A673 (cell line): ENCODE data around the gene RBMS2. TPM values are rescaled to one million over a fixed set of nuclear protein-coding genes. Genes with fewer than 3 reads are reported as not detected.

ENCODE experiments used
- BruUV-seq: library from RNA; stranded (reverse); fragments of 400-500 nt; replicated peaks from 2 replicates; lab custom pipeline; 2021; lab: Mats Ljungman, UMichigan
- CTCF ChIA-PET: fragments of 300-600 bp; sonication (Branson Sonifier 250); formaldehyde crosslinking; loops from one replicate; lab custom pipeline; 2022; ENCODE audit warnings: antibody characterized with exemption; lab: Charles Lee
- POLR2A ChIA-PET: fragments of 300-600 bp; sonication (Branson Sonifier 250); formaldehyde crosslinking; loops from one replicate; lab custom pipeline; 2022; ENCODE audit warnings: antibody characterized with exemption; ENCODE audit not compliant: low non-redundant PET; lab: Charles Lee
- DNase-seq: peaks from one replicate; pipeline ENCODE4 v3.0.0-alpha.2; 2015; ENCODE audit warnings: low spot score
- H3K27ac ChIP-seq: fragments of 200-600 bp; sonication (generic); 2 replicates; pipeline ENCODE4 v1.5.1; 2016; ENCODE audit warnings: mixed run types, low read depth, mild to moderate bottlenecking, mixed read lengths, antibody characterized with exemption, low read length; ENCODE audit not compliant: poor library complexity, severe bottlenecking
- H3K27me3 ChIP-seq: fragments of 200-600 bp; sonication (generic); replicated peaks from 2 replicates; pipeline ENCODE4 v1.6.1; 2017; ENCODE audit warnings: mixed run types, low read depth, mild to moderate bottlenecking, mixed read lengths, antibody characterized with exemption, low read length; ENCODE audit not compliant: insufficient read depth, poor library complexity
- H3K36me3 ChIP-seq: fragments of 200-600 bp; sonication (generic); 2 replicates; pipeline ENCODE4 v1.6.1; 2016; ENCODE audit warnings: mixed run types, mild to moderate bottlenecking, mixed read lengths, antibody characterized with exemption, low read length; ENCODE audit not compliant: insufficient read depth, poor library complexity, severe bottlenecking
- H3K4me1 ChIP-seq: fragments of 200-600 bp; sonication (generic); 2 replicates; pipeline ENCODE4 v1.6.1; 2017; ENCODE audit warnings: mixed run types, mild to moderate bottlenecking, mixed read lengths, antibody characterized with exemption, low read length; ENCODE audit not compliant: insufficient read depth, poor library complexity, severe bottlenecking
- H3K4me3 ChIP-seq: fragments of 200-600 bp; sonication (generic); 2 replicates; pipeline ENCODE4 v1.5.1; 2016; ENCODE audit warnings: low read depth, mixed run types, mild to moderate bottlenecking, mixed read lengths, low read length; ENCODE audit not compliant: poor library complexity, severe bottlenecking
- H3K9me3 ChIP-seq: fragments of 200-600 bp; sonication (generic); 2 replicates; pipeline ENCODE4 v1.6.1; 2016; ENCODE audit warnings: mixed run types, low read depth, mild to moderate bottlenecking, mixed read lengths, antibody characterized with exemption, low read length; ENCODE audit not compliant: poor library complexity, severe bottlenecking
- CTCF ChIP-seq: fragments of 300-800, 200-600 bp; sonication (generic); conservative IDR thresholded peaks from 2 replicates; pipeline ENCODE4 v1.5.1; 2017; ENCODE audit warnings: low read depth, mild to moderate bottlenecking, antibody characterized with exemption, low read length, moderate library complexity, mixed read lengths
- EZH2 ChIP-seq: fragments of 200-600 bp; sonication (generic); IDR thresholded peaks from 2 replicates; pipeline ENCODE4 v1.6.1; 2017; ENCODE audit warnings: borderline replicate concordance, low read depth, mild to moderate bottlenecking, mixed read lengths, antibody characterized with exemption, low read length; ENCODE audit not compliant: poor library complexity, severe bottlenecking
- intact Hi-C: fragments of 100-400 bp; cut with micrococcal nuclease; formaldehyde crosslinking; loops from one replicate; pipeline ENCODE4 v1.10.0; 2022; ENCODE audit not compliant: unreplicated experiment
- total RNA-seq: library from RNA; stranded (reverse); gene quantifications from 2 replicates; pipeline ENCODE4 v1.2.3, GENCODE V29; 2021

The RBMS2 gene
- total RNA-seq, 1 experiment from 2014 or later = 29.7 TPM

- CTCF ChIA-PET = no interaction called here
- intact Hi-C loops = no loop called here
- TF ChIP-seq EZH2 (no peak), CTCF (no peak)
- DNase-seq = no peak
- Histone ChIP-seq H3K4me3 (peak overlapping the region; percentile 89), H3K36me3 (peaks cover 53% of the 10 kb centered on the region), H3K27ac (peak overlapping the region; percentile 95), H3K9me3 (no peaks in the 10 kb centered on the region), H3K27me3 (no peaks in the 10 kb centered on the region), H3K4me1 (peaks cover 13% of the 10 kb centered on the region)
- POLR2A ChIA-PET = no interaction called here
- no TSS peak for BruUV-seq
Observed at GRCh38 chr12:56644654-56645053, 123.0 kb downstream of the RBMS2 start.

- Histone ChIP-seq H3K4me1 (peaks cover 13% of the 10 kb centered on the region), H3K27ac (peak overlapping the region; percentile 95), H3K36me3 (peaks cover 47% of the 10 kb centered on the region), H3K4me3 (peak overlapping the region; percentile 89), H3K9me3 (no peaks in the 10 kb centered on the region), H3K27me3 (no peaks in the 10 kb centered on the region)
- intact Hi-C loops = no loop called here
- TSS peak; percentile 51 for BruUV-seq
- ChIA-PET POLR2A (no interaction called here), CTCF (interaction anchor here (0.7 kb wide), 1 partner anchor 9 kb away, joined by 4 read pairs; no protein-coding TSS in a partner anchor)
- no peak for TF ChIP-seq EZH2
- TF ChIP-seq CTCF = no peak
- DNase-seq = no peak
Observed at GRCh38 chr12:56645201-56645716, 123.6 kb downstream of the RBMS2 start.

Other genes with a start within 250 kb of the RBMS2 start
- 412 and 448 TPM in 2 replicates for gene CS, start 221.5 kb upstream of the RBMS2 start, total RNA-seq
- gene CNPY2, start 205.8 kb upstream of the RBMS2 start, total RNA-seq = 162 and 166 TPM in 2 replicates
- gene PAN2, start 187.8 kb upstream of the RBMS2 start, total RNA-seq = 46.3 and 64.9 TPM in 2 replicates
- gene IL23A, start 182.9 kb upstream of the RBMS2 start, total RNA-seq = not detected in 2 replicates
- 41.0 and 51.1 TPM in 2 replicates for gene STAT2, start 161.7 kb upstream of the RBMS2 start, total RNA-seq
- not detected in 2 replicates for gene APOF, start 159.0 kb upstream of the RBMS2 start, total RNA-seq
- 71.4 and 75.9 TPM in 2 replicates for gene TIMELESS, start 72.4 kb upstream of the RBMS2 start, total RNA-seq
- gene MIP, start 67.2 kb upstream of the RBMS2 start, total RNA-seq = not detected in 2 replicates
- 4.7 and 5.1 TPM in 2 replicates for gene SPRYD4, start 53.2 kb upstream of the RBMS2 start, total RNA-seq
- gene GLS2, start 33.7 kb upstream of the RBMS2 start, total RNA-seq = 0.24 TPM in 1 of 2 replicates, not detected in the other
- gene BAZ2A, start 108.5 kb downstream of the RBMS2 start, total RNA-seq = 126 and 139 TPM in 2 replicates
- gene ATP5F1B, start 124.2 kb downstream of the RBMS2 start, total RNA-seq = 1,089 and 1,126 TPM in 2 replicates
- gene PTGES3, start 166.5 kb downstream of the RBMS2 start, total RNA-seq = 413 and 450 TPM in 2 replicates
- 906 and 908 TPM in 2 replicates for gene NACA, start 203.5 kb downstream of the RBMS2 start, total RNA-seq
- 51.9 and 66.2 TPM in 2 replicates for gene PRIM1, start 230.5 kb downstream of the RBMS2 start, total RNA-seq
- 0.39 and 1.2 TPM in 2 replicates for gene HSD17B6, start 241.5 kb downstream of the RBMS2 start, total RNA-seq